Activated CD8-positive, alpha-beta memory T cell treated with anti-CD3 and anti-CD28 coated beads, Interleukin-2, amount 10 ng/mL, durations not matched to agents 7 days and 5 days (primary cell): ENCODE data around the gene RFC1. TPM values are rescaled to one million over a fixed set of nuclear protein-coding genes. Genes with fewer than 3 reads are reported as not detected.
A peak's percentile ranks its signal among the peaks of the same experiment; 100 is the strongest.
"Not testable (repeated sequence)": the region's sequence is repeated elsewhere in the genome, so short reads cannot be mapped to it uniquely, and the experiment has no call there.

Source experiments
- ATAC-seq: fragments of 150-1000 bp; cut with Tn5 transposase; one replicate; pipeline ENCODE4 v1.10.0; 2021; ENCODE audit warnings: moderate library complexity
- CTCF ChIA-PET: fragments of 350-600 bp; sonication (Branson Sonifier 250); formaldehyde crosslinking; loops from one replicate; lab custom pipeline; 2021; ENCODE audit warnings: antibody characterized with exemption; lab: Charles Lee
- DNase-seq: peaks from one replicate; pipeline ENCODE4 v3.0.0-alpha.2; 2020
- H3K27ac Mint-ChIP-seq: one replicate; pipeline ENCODE4 v1.8.0; 2021; ENCODE audit warnings: mild to moderate bottlenecking, mixed read lengths
- H3K27me3 Mint-ChIP-seq: one replicate; pipeline ENCODE4 v1.8.0; 2021; ENCODE audit warnings: mixed read lengths
- H3K36me3 Mint-ChIP-seq: one replicate; pipeline ENCODE4 v1.8.0; 2021; ENCODE audit warnings: mild to moderate bottlenecking, mixed read lengths
- H3K4me1 Mint-ChIP-seq: one replicate; pipeline ENCODE4 v1.8.0; 2021; ENCODE audit warnings: mixed read lengths
- H3K4me3 Mint-ChIP-seq: one replicate; pipeline ENCODE4 v1.8.0; 2021; ENCODE audit warnings: mild to moderate bottlenecking, moderate library complexity, mixed read lengths
- H3K9me3 Mint-ChIP-seq: one replicate; pipeline ENCODE4 v1.8.0; 2022; ENCODE audit warnings: low read depth, mixed read lengths
- total RNA-seq, 2 experiments: library from RNA; stranded (reverse); gene quantifications; one replicate each; pipeline ENCODE4 v1.2.3, GENCODE V29; 2021

Gene RFC1
- total RNA-seq, 2 experiments from 2014 or later, result 72.1 to 94.7 TPM

DNA sequence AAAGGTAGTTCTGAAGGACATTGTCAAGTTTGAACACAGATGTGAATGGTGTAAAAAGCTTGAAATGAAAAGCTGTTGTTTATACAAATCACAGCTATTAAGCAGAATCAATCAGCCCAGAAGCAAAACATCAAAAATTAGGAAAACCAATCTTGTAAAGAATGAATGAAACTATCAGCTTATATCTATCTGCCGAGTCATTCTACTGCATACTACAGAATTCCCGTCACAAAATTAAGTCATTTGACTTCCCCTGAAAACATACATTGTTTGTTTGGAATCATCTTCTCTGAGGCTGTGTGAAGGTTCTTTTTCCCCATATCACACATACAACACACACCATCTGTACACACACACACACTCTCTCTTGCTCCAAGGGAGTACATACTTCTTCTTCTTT is 80.3 kb downstream of the RFC1 start:
- CTCF ChIA-PET, result no interaction called here
- no peak for ATAC-seq
- Mint-ChIP-seq H3K4me1 (peaks cover 24% of the 10 kb centered on the region), H3K9me3 (no peaks in the 10 kb centered on the region), H3K27me3 (no peaks in the 10 kb centered on the region), H3K27ac (no peak overlapping the region), H3K36me3 (peaks cover 53% of the 10 kb centered on the region), H3K4me3 (no peak overlapping the region)
- no peak for DNase-seq

DNA sequence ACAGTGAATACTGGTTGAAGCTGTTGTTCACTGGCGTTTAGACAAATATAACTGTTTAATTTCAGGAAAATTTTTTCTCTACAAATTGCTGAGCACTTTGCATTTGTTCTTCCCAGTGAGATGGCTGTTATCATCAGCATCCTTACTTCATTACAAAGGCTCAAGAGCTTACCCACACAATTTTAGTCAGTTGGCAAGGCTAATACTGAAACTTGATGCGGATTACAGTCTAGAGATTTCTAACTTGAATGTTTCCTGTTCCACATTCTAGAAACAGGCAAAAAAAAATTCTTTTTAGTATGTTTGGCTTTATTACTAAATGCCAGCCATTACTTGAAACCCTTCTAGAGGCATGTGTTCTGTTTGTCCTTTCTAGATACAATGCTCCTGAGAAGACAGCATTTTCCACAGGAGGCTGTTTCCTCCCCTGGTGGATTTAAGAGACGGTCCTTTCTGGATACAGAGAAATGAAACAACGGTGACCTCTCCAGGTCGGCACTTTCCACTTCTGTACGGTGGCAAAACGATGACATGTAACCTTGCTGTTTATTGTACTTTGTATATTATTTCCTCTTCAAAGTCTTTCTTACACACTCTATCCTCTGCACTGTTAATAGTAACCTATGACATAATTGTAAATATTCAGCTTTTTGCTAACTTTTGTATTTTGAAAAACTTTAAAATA is 80.9 kb downstream of the RFC1 start:
- H3K4me1 Mint-ChIP-seq, result peaks cover 24% of the 10 kb centered on the region
- ATAC-seq, result peak; percentile 58
- no peak overlapping the region for H3K4me3 Mint-ChIP-seq
- no peaks in the 10 kb centered on the region for H3K27me3 Mint-ChIP-seq
- peak overlapping the region; percentile 37 for H3K27ac Mint-ChIP-seq
- CTCF ChIA-PET, result interaction anchor here (0.7 kb wide), 1 partner anchor 126 kb away, joined by 4 read pairs; no protein-coding TSS in a partner anchor
- DNase-seq, result peak; percentile 26
- H3K9me3 Mint-ChIP-seq, result no peaks in the 10 kb centered on the region
- H3K36me3 Mint-ChIP-seq, result peaks cover 51% of the 10 kb centered on the region

DNA sequence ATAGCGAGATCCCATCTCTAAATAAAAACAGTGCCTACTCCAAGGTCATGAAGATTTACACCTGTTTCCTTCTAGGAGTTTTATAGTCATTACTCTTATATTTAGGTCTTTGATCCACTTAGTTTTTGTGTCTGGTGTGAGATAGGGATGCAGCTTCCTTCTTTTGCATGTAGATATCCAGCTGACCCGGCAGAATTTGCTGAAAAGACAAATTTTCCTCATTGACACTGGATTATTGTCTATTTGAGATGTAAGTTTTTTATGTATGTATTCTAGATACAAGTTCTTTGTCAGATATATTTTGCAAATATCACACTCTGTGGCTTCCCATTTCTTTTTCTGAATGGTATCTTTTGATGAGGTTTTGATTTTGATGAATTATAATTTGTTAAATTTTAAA is 85.4 kb downstream of the RFC1 start:
- Mint-ChIP-seq H3K36me3 (peaks cover 18% of the 10 kb centered on the region), H3K4me3 (no peak overlapping the region), H3K27ac (no peak overlapping the region), H3K9me3 (no peaks in the 10 kb centered on the region), H3K4me1 (peaks cover 10% of the 10 kb centered on the region), H3K27me3 (no peaks in the 10 kb centered on the region)
- ATAC-seq (no peak), DNase-seq (no peak)
- CTCF ChIA-PET, result no interaction called here

DNA sequence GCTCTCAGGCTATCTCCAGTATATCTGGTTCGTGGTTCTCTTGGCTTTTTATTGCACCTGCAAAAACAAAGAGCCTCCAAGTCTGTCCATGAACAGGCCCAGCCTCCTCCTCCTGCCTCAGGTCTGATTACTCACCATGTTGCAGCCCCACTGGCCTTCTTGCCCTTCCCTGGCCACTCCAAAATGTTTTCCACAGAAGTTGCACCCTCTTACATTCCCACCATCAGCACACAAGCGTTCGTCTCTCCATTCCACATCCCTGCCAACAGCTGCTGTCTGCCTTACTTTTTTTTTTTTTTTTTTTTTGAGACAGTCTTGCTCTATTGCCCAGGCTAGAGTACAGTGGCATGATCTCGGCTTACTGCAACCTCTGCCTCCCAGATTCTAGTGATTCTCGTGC is 86.7 kb downstream of the RFC1 start:
- Mint-ChIP-seq H3K27me3 (no peaks in the 10 kb centered on the region), H3K4me1 (no peaks in the 10 kb centered on the region), H3K36me3 (peaks cover 10% of the 10 kb centered on the region), H3K9me3 (no peaks in the 10 kb centered on the region), H3K4me3 (no peak overlapping the region), H3K27ac (no peak overlapping the region)
- CTCF ChIA-PET, result no interaction called here
- ATAC-seq (no peak), DNase-seq (no peak)

DNA sequence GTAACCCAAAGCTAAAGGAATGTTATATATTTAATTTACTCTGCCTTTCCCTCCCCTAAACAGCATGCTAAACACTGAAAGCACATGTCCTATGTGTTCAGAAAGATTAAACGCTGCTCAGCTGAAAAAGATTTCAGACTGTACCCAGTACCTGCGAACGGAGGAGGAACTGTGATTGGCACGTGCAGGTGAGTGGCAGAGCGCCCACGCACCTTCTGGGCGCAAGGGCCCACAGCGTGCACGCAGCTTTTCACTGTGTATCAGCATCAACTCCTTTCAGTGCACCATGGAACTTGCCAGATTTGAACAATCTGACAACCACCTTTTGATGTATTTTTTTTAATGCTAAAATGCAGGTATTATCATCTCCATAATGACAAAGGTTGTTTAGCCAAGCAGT is 87.7 kb downstream of the RFC1 start:
- CTCF ChIA-PET, result no interaction called here
- peaks cover 4% of the 10 kb centered on the region for H3K36me3 Mint-ChIP-seq

DNA sequence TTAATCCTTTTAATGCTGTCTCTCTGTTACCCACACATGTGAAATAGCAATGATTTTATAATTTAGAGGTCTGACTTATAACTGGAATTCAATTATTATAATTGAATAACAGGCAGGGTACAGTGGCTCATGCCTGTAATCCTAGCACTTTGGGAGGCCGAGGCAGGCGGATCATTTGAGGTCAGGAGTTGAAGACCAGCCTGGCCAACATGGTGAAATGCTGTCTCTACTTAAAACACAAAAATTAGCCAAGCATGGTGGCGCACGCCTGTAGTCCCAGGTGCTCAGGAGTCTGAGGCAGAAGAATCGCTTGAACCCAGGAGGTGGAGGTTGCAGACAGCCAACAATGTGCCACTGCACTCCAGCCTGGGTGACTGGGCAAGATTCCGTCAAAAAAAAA is 88.5 kb downstream of the RFC1 start:
- H3K27me3 Mint-ChIP-seq, H3K4me1 Mint-ChIP-seq, H3K4me3 Mint-ChIP-seq, H3K36me3 Mint-ChIP-seq, ATAC-seq, H3K27ac Mint-ChIP-seq, CTCF ChIA-PET, H3K9me3 Mint-ChIP-seq: not testable (repeated sequence)
- peak; percentile 18 for DNase-seq

More for the DNA sequence above, 87.7 kb downstream of the RFC1 start:
- Mint-ChIP-seq H3K9me3 (no peaks in the 10 kb centered on the region), H3K4me3 (no peak overlapping the region), H3K27me3 (no peaks in the 10 kb centered on the region), H3K27ac (no peak overlapping the region), H3K4me1 (no peaks in the 10 kb centered on the region)
- DNase-seq (peak; percentile 26), ATAC-seq (no peak)

DNA sequence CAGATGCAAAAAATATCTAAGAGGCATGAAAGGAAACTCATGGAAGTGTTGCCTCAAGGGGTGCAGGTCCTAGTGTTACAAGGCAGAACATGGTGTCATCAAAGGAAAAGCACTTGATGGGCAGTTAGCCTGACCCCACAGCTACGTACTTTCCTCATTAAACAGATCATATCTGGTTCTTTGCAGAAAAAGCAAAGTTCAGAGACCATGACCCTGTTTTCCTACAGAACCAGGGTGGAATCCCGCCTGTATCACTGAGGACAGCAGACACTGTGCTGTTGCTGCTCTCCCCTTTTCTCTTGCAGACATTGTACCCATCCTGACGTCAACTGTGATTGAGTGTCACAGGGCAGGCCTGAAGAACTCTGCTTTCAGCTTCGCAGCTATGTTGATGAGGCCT is 91.7 kb downstream of the RFC1 start:
- no peaks in the 10 kb centered on the region for H3K27me3 Mint-ChIP-seq
- H3K9me3 Mint-ChIP-seq, result no peaks in the 10 kb centered on the region
- CTCF ChIA-PET, result no interaction called here
- no peak overlapping the region for H3K4me3 Mint-ChIP-seq
- ATAC-seq (no peak), DNase-seq (no peak)
- no peaks in the 10 kb centered on the region for H3K4me1 Mint-ChIP-seq
- H3K27ac Mint-ChIP-seq, result no peak overlapping the region
- no peaks in the 10 kb centered on the region for H3K36me3 Mint-ChIP-seq

DNA sequence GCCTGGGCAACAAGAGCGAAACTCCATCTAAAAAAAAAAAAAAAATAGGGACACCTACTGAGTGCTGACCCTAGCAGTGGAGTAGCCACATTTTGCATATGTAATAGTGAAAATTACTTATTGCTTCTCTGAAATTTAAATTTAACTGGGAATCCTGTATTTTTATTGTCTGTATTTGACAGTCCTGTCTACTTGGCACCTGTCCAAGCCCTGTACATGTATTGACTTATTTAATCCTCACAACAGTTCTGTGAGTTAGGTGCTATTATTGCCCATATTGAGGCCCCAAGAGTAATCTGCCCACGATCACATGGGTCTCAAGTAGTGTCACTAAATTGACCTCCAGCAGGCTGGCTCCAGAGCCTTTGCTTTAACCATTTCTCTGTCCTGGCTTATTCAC is 102.3 kb downstream of the RFC1 start:
- H3K9me3 Mint-ChIP-seq, result no peaks in the 10 kb centered on the region
- ATAC-seq, result no peak
- no peak for DNase-seq
- peaks cover 2% of the 10 kb centered on the region for H3K36me3 Mint-ChIP-seq
- CTCF ChIA-PET, result no interaction called here
- no peaks in the 10 kb centered on the region for H3K4me1 Mint-ChIP-seq
- no peak overlapping the region for H3K27ac Mint-ChIP-seq
- H3K4me3 Mint-ChIP-seq, result no peak overlapping the region
- H3K27me3 Mint-ChIP-seq, result no peaks in the 10 kb centered on the region

DNA sequence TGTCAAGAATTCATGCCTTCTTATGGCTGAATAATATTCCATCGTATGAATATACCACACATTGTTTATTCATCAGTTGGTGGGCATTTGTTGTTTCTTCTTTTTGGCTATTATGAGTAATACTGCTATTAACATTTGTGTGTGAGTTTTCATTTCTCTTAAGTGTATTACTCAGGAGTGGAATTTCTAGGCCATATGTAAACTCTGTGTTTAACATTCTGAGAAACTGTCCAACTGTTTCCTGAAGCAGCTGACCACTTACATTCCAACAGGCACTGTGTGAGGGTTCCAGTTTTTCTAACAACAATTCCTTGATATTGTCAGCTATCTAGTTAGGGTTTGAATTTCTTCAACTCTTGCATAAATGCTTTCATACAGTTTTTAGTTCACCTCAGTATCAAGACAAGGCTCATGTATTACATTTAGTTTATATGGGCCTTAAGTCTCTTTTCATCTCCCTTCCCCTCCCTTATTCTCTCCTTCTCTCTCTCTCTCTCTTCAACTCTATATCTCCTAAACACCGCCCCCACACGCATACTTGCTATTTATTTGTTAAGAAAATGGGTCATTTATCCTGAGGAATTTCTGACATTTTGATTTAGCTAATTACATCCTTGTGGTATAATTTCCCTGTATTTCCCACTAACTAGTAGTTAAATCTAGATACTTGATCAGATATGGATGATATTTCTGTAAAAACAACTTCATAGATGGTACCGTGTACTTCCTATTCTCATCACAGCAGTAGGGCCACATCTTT is 106.4 kb downstream of the RFC1 start:
- no peak for DNase-seq
- CTCF ChIA-PET, result no interaction called here
- ATAC-seq, result no peak
- Mint-ChIP-seq H3K36me3 (peaks cover 5% of the 10 kb centered on the region), H3K9me3 (no peaks in the 10 kb centered on the region), H3K4me1 (no peaks in the 10 kb centered on the region), H3K27ac (no peak overlapping the region), H3K27me3 (no peaks in the 10 kb centered on the region), H3K4me3 (no peak overlapping the region)

DNA sequence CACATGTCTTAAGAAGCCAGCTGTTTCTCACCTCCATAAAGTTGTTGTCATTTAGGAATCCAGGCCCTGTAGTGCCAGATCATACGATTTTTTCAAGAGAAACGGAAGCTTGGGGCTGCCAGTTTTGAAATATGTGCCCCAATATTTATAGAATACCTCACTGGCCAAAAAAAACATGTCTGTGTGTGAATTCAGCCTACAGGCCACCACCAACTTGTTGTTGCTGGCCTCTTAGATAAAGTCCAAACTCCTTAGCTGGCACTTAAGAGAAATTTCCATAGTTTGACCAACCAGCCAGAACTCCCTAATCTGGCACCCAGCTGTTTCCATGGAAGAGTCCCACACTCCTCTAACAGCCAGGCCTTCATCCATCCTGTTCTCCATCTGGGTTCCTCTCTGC is 109.7 kb downstream of the RFC1 start:
- peaks cover 5% of the 10 kb centered on the region for H3K36me3 Mint-ChIP-seq
- CTCF ChIA-PET, result no interaction called here
- no peaks in the 10 kb centered on the region for H3K9me3 Mint-ChIP-seq
- H3K4me1 Mint-ChIP-seq, result no peaks in the 10 kb centered on the region
- H3K27me3 Mint-ChIP-seq, result no peaks in the 10 kb centered on the region
- no peak overlapping the region for H3K27ac Mint-ChIP-seq
- no peak overlapping the region for H3K4me3 Mint-ChIP-seq
- ATAC-seq, result no peak
- no peak for DNase-seq

DNA sequence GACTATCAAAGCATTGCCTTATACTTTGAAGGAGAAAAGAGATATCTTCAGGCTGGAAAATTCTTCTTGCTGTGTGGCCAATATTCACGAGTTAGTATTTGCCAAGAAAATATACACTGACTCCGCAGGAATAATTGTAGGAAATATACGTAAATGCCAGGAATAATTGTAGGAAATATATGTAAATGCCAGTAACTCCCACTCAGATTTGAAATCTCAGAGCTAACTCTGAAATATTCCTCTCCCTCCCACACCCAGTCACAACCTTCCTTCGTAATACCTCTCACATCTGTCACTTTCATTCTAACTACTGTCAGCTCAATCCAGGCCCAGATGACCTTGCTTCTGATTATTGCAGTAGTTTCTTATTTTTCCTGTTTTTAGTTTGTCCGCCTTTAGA is 110.3 kb downstream of the RFC1 start:
- H3K27me3 Mint-ChIP-seq, result no peaks in the 10 kb centered on the region
- H3K9me3 Mint-ChIP-seq, result no peaks in the 10 kb centered on the region
- H3K4me3 Mint-ChIP-seq, result no peak overlapping the region
- peaks cover 5% of the 10 kb centered on the region for H3K36me3 Mint-ChIP-seq
- H3K27ac Mint-ChIP-seq, result no peak overlapping the region
- ATAC-seq, result no peak
- H3K4me1 Mint-ChIP-seq, result no peaks in the 10 kb centered on the region
- DNase-seq, result no peak
- CTCF ChIA-PET, result no interaction called here

DNA sequence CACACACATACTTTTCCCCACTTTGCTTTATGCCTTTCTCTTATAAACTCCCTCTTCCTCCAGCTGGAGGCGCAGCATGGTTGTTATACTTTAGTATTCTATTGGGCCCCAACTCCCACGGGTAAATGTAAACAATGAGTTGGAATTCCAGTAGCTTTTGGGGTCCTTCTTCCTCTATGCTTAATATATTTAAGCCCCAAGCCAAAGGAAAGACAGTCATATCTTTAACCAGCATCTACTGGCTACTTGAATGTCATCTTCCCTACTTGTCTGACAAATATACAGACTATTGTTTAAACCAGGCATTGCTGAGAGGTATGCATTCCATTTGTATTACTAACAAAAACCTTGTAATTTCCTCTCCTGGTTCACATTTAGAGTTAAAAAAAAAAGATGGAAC is 110.9 kb downstream of the RFC1 start:
- no peak overlapping the region for H3K4me3 Mint-ChIP-seq
- no peaks in the 10 kb centered on the region for H3K27me3 Mint-ChIP-seq
- H3K36me3 Mint-ChIP-seq, result peaks cover 5% of the 10 kb centered on the region
- CTCF ChIA-PET, result no interaction called here
- no peaks in the 10 kb centered on the region for H3K4me1 Mint-ChIP-seq
- no peak for DNase-seq
- no peaks in the 10 kb centered on the region for H3K9me3 Mint-ChIP-seq
- ATAC-seq, result no peak
- H3K27ac Mint-ChIP-seq, result no peak overlapping the region

DNA sequence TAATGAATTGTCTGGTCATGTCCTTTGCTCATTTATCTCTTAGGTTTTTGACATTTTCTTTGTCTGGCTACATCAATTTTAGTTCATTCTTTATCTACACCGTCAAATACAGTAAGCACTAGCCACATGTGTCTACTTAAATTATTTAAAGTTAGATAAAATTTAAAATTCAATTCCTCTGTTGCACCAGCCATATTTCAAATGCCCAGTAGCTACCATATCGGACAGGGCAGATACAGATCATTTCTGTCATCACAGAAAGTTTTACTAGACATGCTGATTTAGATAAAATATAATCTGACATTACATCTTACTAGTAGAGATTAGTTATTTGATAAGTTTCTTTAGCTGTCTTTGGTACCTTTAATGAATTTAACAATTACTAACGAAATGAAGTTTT is 122.7 kb downstream of the RFC1 start:
- no peak overlapping the region for H3K4me3 Mint-ChIP-seq
- no peak overlapping the region for H3K27ac Mint-ChIP-seq
- CTCF ChIA-PET, result interaction anchor here (1.0 kb wide), 1 partner anchor 10 kb away, joined by 3 read pairs; no protein-coding TSS in a partner anchor
- H3K27me3 Mint-ChIP-seq, result no peaks in the 10 kb centered on the region
- H3K36me3 Mint-ChIP-seq, result peaks cover 3% of the 10 kb centered on the region
- peaks cover 2% of the 10 kb centered on the region for H3K4me1 Mint-ChIP-seq
- peaks cover 2% of the 10 kb centered on the region for H3K9me3 Mint-ChIP-seq
- ATAC-seq (no peak), DNase-seq (no peak)
